Stromal cell of bone marrow (primary cell): ENCODE measurements around the gene DHX30.
"Not testable (repeated sequence)": the region's sequence is repeated elsewhere in the genome, so short reads cannot be mapped to it uniquely, and the experiment has no call there.

ENCODE experiments used
- DNase-seq: peaks from one replicate; pipeline ENCODE4 v3.0.0-alpha.2; 2012; ENCODE audit warnings: low read depth

DHX30 gene

GRCh38 chr3:47884603-47885002 is 81.7 kb downstream of the DHX30 start:
- no peak for DNase-seq

DNA sequence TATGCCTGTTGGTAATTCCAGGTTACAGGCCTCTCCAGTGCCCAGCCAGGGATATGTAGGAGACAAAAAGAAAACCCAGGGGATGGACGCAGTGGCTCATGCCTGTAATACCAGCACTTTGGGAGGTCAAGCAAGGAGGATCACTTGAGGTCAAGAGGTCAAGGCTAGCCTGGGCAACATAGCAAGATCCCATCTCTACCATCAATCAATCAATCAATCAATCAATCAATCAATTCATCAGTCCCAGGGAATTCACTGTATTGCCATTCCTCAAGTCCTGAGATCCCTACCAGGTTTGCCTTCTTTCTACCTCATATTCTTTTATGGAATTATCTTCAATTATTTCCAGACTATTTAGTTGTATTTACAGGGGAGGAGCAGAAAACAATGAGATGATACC is 82.2 kb downstream of the DHX30 start:
- DNase-seq: no peak

DNA sequence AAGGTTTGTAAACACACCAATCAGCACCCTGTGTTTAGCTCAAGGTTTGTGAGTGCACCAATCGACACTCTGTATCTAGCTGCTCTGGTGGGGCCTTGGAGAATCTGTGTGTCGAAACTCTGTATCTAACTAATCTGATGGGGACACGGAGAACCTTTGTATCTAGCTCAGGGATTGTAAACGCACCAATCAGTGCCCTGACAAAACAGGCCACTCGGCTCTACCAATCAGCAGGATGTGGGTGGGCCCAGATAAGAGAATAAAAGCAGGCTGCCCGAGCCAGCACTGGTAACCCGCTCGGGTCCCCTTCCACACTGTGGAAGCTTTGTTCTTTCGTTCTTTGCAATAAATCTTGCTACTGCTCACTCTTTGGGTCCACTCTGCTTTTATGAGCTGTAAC is 85.1 kb downstream of the DHX30 start:
- DNase-seq: not testable (repeated sequence)

- no peak for DNase-seq
Observed at GRCh38 chr3:47888986-47889757, 86.2 kb downstream of the DHX30 start.

GRCh38 chr3:47890126-47890827 is 87.3 kb downstream of the DHX30 start:
- no peak for DNase-seq

GRCh38 chr3:47890828-47891612 is 88.1 kb downstream of the DHX30 start:
- no peak for DNase-seq

- no peak for DNase-seq
Observed at GRCh38 chr3:47891613-47892005, 88.7 kb downstream of the DHX30 start.

DNA sequence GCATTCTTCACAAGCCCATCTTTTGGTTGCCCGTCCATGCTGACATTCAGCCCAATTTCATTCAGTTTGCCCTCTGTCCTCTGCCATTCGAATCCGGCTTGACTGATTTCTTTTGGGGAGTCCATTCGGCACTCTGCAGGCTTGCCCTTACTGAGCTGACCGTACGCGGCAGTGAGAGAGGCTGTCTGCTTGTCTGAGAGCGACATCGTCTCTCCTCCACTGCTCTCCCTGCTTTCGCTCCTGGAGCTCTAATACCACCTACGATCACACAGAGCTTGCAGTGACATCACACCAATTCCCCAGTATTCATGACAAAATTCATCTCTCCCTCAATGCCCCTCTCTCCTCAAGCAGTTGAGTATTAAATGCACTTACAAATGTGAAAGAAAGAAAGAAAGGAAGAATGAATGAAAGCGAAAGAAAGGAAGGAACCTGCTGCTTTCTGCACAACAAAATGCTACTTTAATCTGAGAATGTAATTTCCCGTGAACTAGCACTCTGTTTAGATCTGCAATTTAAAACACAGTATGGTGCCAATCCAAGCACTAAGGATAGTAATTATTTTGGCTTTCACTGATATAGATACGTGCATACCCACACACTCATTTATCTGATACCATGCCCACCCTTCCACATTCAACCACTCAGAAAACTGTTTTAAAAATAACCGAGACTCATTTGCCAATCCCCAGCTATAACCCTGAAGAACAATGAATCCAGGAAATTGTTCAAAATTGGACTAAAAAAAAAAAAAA is 89.5 kb downstream of the DHX30 start:
- DNase-seq: no peak

DNA sequence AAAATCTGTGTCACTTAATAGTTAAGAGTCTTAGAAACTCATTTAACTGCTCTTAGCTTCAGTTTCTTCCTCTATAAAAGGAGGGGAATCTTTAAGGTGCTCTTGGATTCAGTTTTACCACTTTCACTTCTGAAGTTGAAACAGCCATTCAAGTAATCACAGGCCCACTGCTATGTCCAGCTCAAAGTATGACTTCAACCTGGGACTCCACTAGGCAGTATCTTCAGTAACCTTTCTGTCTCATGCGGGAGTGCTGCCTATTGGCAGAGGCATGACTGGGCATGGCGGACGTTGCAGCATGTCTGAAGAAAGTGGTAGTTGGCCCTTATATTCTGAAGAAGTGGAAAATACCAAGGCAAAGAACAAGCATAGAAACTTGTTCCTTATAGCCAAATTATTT is 92.3 kb downstream of the DHX30 start:
- no peak for DNase-seq

DNA sequence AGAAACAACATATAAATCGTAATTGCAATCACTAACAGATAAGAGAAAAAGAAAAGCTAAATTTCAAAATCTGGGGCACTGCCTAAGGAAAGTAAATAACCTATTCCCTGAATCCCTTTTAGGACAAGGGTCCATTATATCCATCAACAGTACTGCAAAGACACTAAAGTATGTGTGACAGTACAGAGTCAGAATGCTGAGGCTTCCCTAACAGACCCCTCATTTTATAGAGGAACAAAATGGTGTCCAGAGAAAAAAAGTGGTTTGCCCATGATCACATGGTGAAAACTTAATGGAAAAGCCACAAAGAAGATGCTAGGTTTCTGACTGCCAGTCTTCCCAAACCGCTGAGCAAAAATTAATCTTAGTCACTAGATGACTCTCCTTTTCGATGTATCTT is 93.8 kb downstream of the DHX30 start:
- DNase-seq: no peak

DNA sequence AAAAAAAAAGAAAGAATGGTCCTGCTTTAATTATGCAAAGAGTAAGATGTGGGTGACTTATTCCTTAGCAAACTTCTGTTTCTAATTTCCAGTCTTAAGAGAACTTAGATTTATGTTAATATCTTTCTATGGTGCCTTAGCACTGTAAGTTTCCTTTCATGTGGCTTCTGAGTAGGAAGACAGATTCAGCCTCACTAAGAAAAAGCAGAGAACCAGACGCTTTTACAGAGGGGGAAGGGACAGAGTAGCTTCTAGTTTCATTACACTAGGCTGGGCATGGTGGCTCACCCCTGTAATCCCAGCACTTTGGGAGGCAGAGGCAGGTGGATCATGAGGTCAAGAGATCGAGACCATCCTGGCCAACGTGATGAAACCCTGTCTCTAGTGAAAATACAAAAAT is 95.0 kb downstream of the DHX30 start:
- DNase-seq: no peak

DNA sequence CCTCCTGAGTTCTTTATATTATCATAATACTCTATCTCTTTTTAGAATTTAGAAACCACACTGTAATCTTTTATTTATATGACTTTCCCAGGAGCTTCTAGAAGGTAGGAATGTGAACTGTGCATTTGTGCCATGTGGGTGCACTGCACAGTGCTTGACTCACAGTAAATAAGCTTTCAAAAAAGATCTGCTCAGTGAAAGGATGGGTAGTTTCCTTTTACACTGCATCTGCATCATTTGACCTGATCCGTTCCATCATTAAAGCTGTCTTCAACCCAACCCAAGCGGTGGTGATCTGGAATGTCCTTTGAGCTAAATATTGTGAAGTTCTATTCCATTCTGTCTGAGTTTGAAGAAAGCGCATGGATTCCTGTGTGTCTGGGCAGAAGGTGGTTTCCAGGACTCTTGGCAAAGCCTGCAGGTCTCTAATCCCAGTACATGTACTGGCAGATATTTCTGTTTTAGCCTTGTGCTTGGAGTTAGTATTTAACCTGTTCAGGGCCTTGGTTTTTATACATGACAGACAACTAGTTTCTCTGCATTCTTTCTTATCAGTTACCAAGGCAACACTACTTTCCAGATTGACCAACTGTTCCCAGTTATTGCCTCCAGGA is 96.7 kb downstream of the DHX30 start:
- no peak for DNase-seq
